GM18519 (cell line): ENCODE measurements around the gene AHR.

ENCODE experiments used
- ATAC-seq: cut with Tn5 transposase; IDR thresholded peaks from one replicate; pipeline ENCODE4 v1.9.1; 2021; ENCODE audit warnings: mild to moderate bottlenecking, moderate library complexity; ENCODE audit not compliant: unreplicated experiment, low FRiP score

The AHR gene

GRCh38 chr7:17302575-17303142 is 4.2 kb downstream of the AHR start:
- peak; percentile 40 for ATAC-seq

- no peak for ATAC-seq
These were observed 6.5 kb downstream of the AHR start for GRCh38 chr7:17304926-17305325.

GRCh38 chr7:17305387-17306171 is 7.1 kb downstream of the AHR start:
- no peak for ATAC-seq

- ATAC-seq = no peak
These were observed 8.5 kb downstream of the AHR start for GRCh38 chr7:17307000-17307399.

- no peak for ATAC-seq
These were observed 9.1 kb downstream of the AHR start for GRCh38 chr7:17307558-17307957.

- ATAC-seq = no peak
These were observed 9.7 kb downstream of the AHR start for GRCh38 chr7:17307969-17308648.

GRCh38 chr7:17311194-17311593 is 12.7 kb downstream of the AHR start:
- no peak for ATAC-seq

- ATAC-seq = no peak
These were observed 13.5 kb downstream of the AHR start for GRCh38 chr7:17311952-17312351.

- no peak for ATAC-seq
These were observed 14.2 kb downstream of the AHR start for GRCh38 chr7:17312641-17313040.

GRCh38 chr7:17313194-17313593 is 14.7 kb downstream of the AHR start:
- no peak for ATAC-seq

GRCh38 chr7:17315974-17316373 is 17.5 kb downstream of the AHR start:
- ATAC-seq = peak; percentile 49

GRCh38 chr7:17318146-17318545 is 19.7 kb downstream of the AHR start:
- no peak for ATAC-seq

GRCh38 chr7:17319164-17320101 is 21.0 kb downstream of the AHR start:
- no peak for ATAC-seq

- ATAC-seq = no peak
These were observed 21.6 kb downstream of the AHR start for GRCh38 chr7:17320102-17320497.

GRCh38 chr7:17320657-17321056 is 22.2 kb downstream of the AHR start:
- ATAC-seq = no peak

GRCh38 chr7:17325364-17325763 is 26.9 kb downstream of the AHR start:
- no peak for ATAC-seq

GRCh38 chr7:17326378-17326777 is 27.9 kb downstream of the AHR start:
- no peak for ATAC-seq

- ATAC-seq = no peak
These were observed 30.2 kb downstream of the AHR start for GRCh38 chr7:17328641-17329040.

GRCh38 chr7:17329440-17329839 is 31.0 kb downstream of the AHR start:
- ATAC-seq = no peak

- no peak for ATAC-seq
These were observed 33.5 kb downstream of the AHR start for GRCh38 chr7:17331891-17332501.
